ENCODE results near the gene JTB. TPM values are rescaled to one million over a fixed set of nuclear protein-coding genes. Genes with fewer than 3 reads are reported as not detected.

JTB gene
- total and polyA plus RNA-seq, 9 donors: 77.5 to 207 (median 88.6) TPM

DNA sequence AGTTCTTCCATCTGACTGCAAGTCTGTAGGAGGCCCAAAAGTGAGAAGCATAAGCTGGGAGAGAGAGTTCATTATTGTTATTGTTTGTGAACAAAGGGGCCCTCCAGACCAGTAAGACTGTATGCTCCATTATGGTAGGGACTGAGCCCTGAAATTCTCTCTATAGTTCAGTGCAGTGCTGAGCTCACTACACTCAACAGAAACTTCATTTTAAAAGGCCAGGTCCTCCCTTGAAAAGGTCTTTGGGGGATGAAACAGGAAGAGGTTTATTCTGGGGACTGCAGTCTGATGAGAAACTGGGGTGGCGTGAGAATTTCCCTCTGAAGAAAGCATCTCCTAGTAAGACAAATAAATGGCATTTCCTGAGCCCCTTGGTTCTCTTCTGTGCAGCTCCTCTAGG, 49.2 kb downstream of the JTB start:
- no peak for DNase-seq
- Histone ChIP-seq H3K9me3 (no peaks in the 10 kb centered on the region), H3K4me1 (ENCODE audit: insufficient read depth) (no peaks in the 10 kb centered on the region), H3K27ac (no peak overlapping the region), H3K36me3 (no peaks in the 10 kb centered on the region), H3K4me3 (no peak overlapping the region), H3K27me3 (no peaks in the 10 kb centered on the region)
- intact Hi-C loops (cut with DNase I): no loop called here
- 78 to 86% (median 79%) methylated on average over 1 of the region's 1 CpG for WGBS, 3 donors
- TF ChIP-seq POLR2A (IDR thresholded peaks at IDR 0.05): no peak
- TF ChIP-seq EP300 (IDR thresholded peaks at IDR 0.05): no peak
- TF ChIP-seq, protein P1, sequence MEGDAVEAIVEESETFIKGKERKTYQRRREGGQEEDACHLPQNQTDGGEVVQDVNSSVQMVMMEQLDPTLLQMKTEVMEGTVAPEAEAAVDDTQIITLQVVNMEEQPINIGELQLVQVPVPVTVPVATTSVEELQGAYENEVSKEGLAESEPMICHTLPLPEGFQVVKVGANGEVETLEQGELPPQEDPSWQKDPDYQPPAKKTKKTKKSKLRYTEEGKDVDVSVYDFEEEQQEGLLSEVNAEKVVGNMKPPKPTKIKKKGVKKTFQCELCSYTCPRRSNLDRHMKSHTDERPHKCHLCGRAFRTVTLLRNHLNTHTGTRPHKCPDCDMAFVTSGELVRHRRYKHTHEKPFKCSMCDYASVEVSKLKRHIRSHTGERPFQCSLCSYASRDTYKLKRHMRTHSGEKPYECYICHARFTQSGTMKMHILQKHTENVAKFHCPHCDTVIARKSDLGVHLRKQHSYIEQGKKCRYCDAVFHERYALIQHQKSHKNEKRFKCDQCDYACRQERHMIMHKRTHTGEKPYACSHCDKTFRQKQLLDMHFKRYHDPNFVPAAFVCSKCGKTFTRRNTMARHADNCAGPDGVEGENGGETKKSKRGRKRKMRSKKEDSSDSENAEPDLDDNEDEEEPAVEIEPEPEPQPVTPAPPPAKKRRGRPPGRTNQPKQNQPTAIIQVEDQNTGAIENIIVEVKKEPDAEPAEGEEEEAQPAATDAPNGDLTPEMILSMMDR (IDR thresholded peaks at IDR 0.05): no peak

DNA sequence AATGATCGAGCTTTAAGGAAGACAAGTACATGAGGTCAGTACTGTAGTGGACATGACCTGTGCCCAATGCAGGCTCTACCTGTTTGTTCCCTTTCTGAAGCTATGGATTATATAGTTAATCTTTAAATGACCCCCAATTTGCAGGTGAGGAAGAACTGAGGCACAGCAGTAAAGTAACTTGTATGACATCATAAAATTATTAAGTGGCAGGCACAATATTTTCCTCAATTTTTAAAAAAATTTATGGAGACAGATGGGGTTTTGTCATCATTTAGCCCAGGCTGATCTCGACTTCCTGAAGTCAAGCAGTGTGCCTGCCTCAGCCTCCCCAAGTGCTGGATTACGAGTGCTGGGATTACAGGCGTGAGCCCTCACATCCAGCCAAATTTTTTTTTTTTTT, 51.1 kb downstream of the JTB start:
- H3K4me3 ChIP-seq: no peak overlapping the region
- H3K27me3 ChIP-seq: no peaks in the 10 kb centered on the region
- H3K9me3 ChIP-seq: no peaks in the 10 kb centered on the region
- no peaks in the 10 kb centered on the region for H3K36me3 ChIP-seq
- no peaks in the 10 kb centered on the region for H3K4me1 ChIP-seq (ENCODE audit: insufficient read depth)
- intact Hi-C loops (cut with DNase I): no loop called here
- DNase-seq: no peak
- H3K27ac ChIP-seq: no peak overlapping the region
- no peak for TF ChIP-seq EP300 (IDR thresholded peaks at IDR 0.05)
- TF ChIP-seq, protein P1 (IDR thresholded peaks at IDR 0.05): no peak
- TF ChIP-seq POLR2A (IDR thresholded peaks at IDR 0.05): no peak
- 65 to 81% (median 74%) methylated on average over 4 of the region's 4 CpGs for WGBS, 3 donors

Small RNA genes within 50 kb of the gene (microRNA-seq; reads per million reads assigned to microRNA genes)
- 0 to 0.89 (median 0.32) reads per million in 3 donors for gene MIR6737

Small RNA genes within 50 kb of the gene (small RNA-seq; reads per million reads assigned to genes)
- not detected for gene MIR6737

Other genes with a start within 250 kb of the JTB start
- 10 to 100 TPM; 49.5 to 74.4 (median 58.6) TPM for gene INTS3, start 249.6 kb downstream of the JTB start, total RNA-seq
- 10 to 100 TPM; 41.6 to 54.5 TPM for gene INTS3, start 249.6 kb downstream of the JTB start, polyA plus RNA-seq
- 10 to 100 TPM in 6 of 7 donors, 1 to 10 TPM in 1; 9.5 to 50.9 (median 31.1) TPM for gene SLC27A3, start 202.3 kb downstream of the JTB start, total RNA-seq
- gene SLC27A3, start 202.3 kb downstream of the JTB start, polyA plus RNA-seq: 10 to 100 TPM; 23.2 to 31.5 TPM
- gene GATAD2B, start 54.7 kb downstream of the JTB start, total RNA-seq: 10 to 100 TPM; 14.1 to 73.0 (median 58.3) TPM
- 10 to 100 TPM; 11.2 to 22.0 TPM for gene GATAD2B, start 54.7 kb downstream of the JTB start, polyA plus RNA-seq
- gene DENND4B, start 31.0 kb downstream of the JTB start, total RNA-seq: 10 to 100 TPM; 21.3 to 83.1 (median 57.3) TPM
- 10 to 100 TPM; 20.9 to 29.6 TPM for gene DENND4B, start 31.0 kb downstream of the JTB start, polyA plus RNA-seq
- 10 to 100 TPM; 19.2 to 52.5 (median 37.9) TPM for gene CRTC2, start 19.1 kb downstream of the JTB start, total RNA-seq
- 10 to 100 TPM; 20.3 to 44.6 TPM for gene CRTC2, start 19.1 kb downstream of the JTB start, polyA plus RNA-seq
- 10 to 100 TPM; 59.3 to 83.7 (median 67.2) TPM for gene SLC39A1, start 14.1 kb downstream of the JTB start, total RNA-seq
- 100 to 1,000 TPM in 1 of 2 donors, 10 to 100 TPM in 1; 83.6 to 121 TPM for gene SLC39A1, start 14.1 kb downstream of the JTB start, polyA plus RNA-seq
- gene CREB3L4, start 9.8 kb downstream of the JTB start, total RNA-seq: 10 to 100 TPM; 10.5 to 24.9 (median 14.9) TPM
- 10 to 100 TPM; 17.6 to 27.2 TPM for gene CREB3L4, start 9.8 kb downstream of the JTB start, polyA plus RNA-seq
- 100 to 1,000 TPM in 4 of 7 donors, 10 to 100 TPM in 3; 31.4 to 147 (median 101) TPM for gene RAB13, start 8.7 kb upstream of the JTB start, total RNA-seq
- gene RAB13, start 8.7 kb upstream of the JTB start, polyA plus RNA-seq: 100 to 1,000 TPM; 155 to 190 TPM
- gene RPS27, start 13.1 kb upstream of the JTB start, total RNA-seq: 1,000 to 10,000 TPM; 3,441 to 7,027 (median 4,323) TPM
- over 10,000 TPM; 15,496 to 24,704 TPM for gene RPS27, start 13.1 kb upstream of the JTB start, polyA plus RNA-seq
- gene NUP210L, start 177.4 kb upstream of the JTB start, total RNA-seq: under 1 TPM in 2 of 7 donors, not detected in 5; 0.07 to 0.10 TPM
- gene NUP210L, start 177.4 kb upstream of the JTB start, polyA plus RNA-seq: not detected
- gene TPM3, start 214.4 kb upstream of the JTB start, total RNA-seq: 100 to 1,000 TPM in 4 of 7 donors, 10 to 100 TPM in 3; 83.8 to 146 (median 120) TPM
- gene TPM3, start 214.4 kb upstream of the JTB start, polyA plus RNA-seq: 100 to 1,000 TPM in 1 of 2 donors, 10 to 100 TPM in 1; 78.0 to 316 TPM
- gene CFAP141, start 228.7 kb upstream of the JTB start, total RNA-seq: 1 to 10 TPM in 1 of 7 donors, not detected in 6; 2.4 TPM
- gene CFAP141, start 228.7 kb upstream of the JTB start, polyA plus RNA-seq: not detected
- 100 to 1,000 TPM in 5 of 7 donors, 10 to 100 TPM in 2; 45.5 to 161 (median 133) TPM for gene UBAP2L, start 243.3 kb upstream of the JTB start, total RNA-seq
- 100 to 1,000 TPM in 1 of 2 donors, 10 to 100 TPM in 1; 76.4 to 172 TPM for gene UBAP2L, start 243.3 kb upstream of the JTB start, polyA plus RNA-seq

All from ovary (tissue), 9 donors.